Vagina (tissue), 2 donors: ENCODE measurements around the gene STRADA. TPM values are rescaled to one million over a fixed set of nuclear protein-coding genes. Genes with fewer than 3 reads are reported as not detected.

Source experiments
- DNase-seq, 2 donors: peaks; one replicate each; pipeline ENCODE4 v3.0.0-alpha.2; 2017; ENCODE audit errors: extremely low spot score in 2 of 2
- H3K27ac ChIP-seq: fragments of 200-600 bp; sonication (generic); one replicate; pipeline ENCODE4 v1.5.1; 2019
- H3K27me3 ChIP-seq: fragments of 200-600 bp; sonication (generic); one replicate; pipeline ENCODE4 v1.5.1; 2019
- H3K36me3 ChIP-seq, 2 donors: fragments of 200-600 bp; sonication (generic); one replicate each; pipeline ENCODE4 v1.5.1; 2017 to 2019
- H3K4me1 ChIP-seq: fragments of 200-600 bp; sonication (generic); one replicate; pipeline ENCODE4 v1.5.1; 2019
- H3K4me3 ChIP-seq, 2 donors: fragments of 200-600 bp; sonication (generic); 1 replicate in 1 of 2; 2 replicates in 1 of 2; pipeline ENCODE4 v1.5.1; 2016 to 2019
- H3K9me3 ChIP-seq: fragments of 200-600 bp; sonication (generic); one replicate; pipeline ENCODE4 v1.5.1; 2019
- CTCF ChIP-seq, 3 experiments: fragments of 450-650 bp in 2 of 3; fragments of 200-600 bp in 1 of 3; sonication (generic) in 1 of 3; IDR thresholded peaks; one replicate each; pipeline ENCODE4 v1.5.1; 2017 to 2019; ENCODE audit warnings: antibody characterized with exemption in 3 of 3, mild to moderate bottlenecking in 2 of 3, moderate library complexity in 2 of 3
- POLR2A ChIP-seq, 2 donors: fragments of 450-650 bp; IDR thresholded peaks; one replicate each; pipeline ENCODE4 v1.6.1; 2017; ENCODE audit warnings: antibody characterized with exemption in 2 of 2, mild to moderate bottlenecking in 2 of 2, moderate library complexity in 2 of 2
- POLR2AphosphoS5 ChIP-seq, 2 donors: sonication (generic); formaldehyde crosslinking; IDR thresholded peaks; one replicate each; pipeline ENCODE4 v1.9.0; 2017; ENCODE audit warnings: antibody characterized with exemption in 2 of 2, mild to moderate bottlenecking in 2 of 2, low read depth in 1 of 2; ENCODE audit not compliant: insufficient read depth in 1 of 2
- intact Hi-C: fragments of 100-400 bp; cut with DNase I; formaldehyde crosslinking; loops from one replicate; pipeline ENCODE4 v1.15.1; 2023
- total RNA-seq: library from RNA; depleted of rRNA; stranded (reverse); fragments of >200 nt; gene quantifications from one replicate; pipeline ENCODE4 v1.2.3, GENCODE V29; 2016

Gene STRADA
- total RNA-seq, 1 donor from 2014 or later, result 19.4 TPM

GRCh38 chr17:63768433-63768832 is 26.8 kb upstream of the STRADA start:
- intact Hi-C loops, result no loop called here
- H3K36me3 ChIP-seq, result peaks cover 0 to 19% of the 10 kb centered on the region in 2 donors
- TF ChIP-seq POLR2AphosphoS5 (IDR thresholded peaks at IDR 0.05; ENCODE audit: insufficient read depth in 1 of 2, low read depth in 1 of 2), result no peak
- TF ChIP-seq CTCF (IDR thresholded peaks at IDR 0.05), result no peak
- TF ChIP-seq POLR2A (IDR thresholded peaks at IDR 0.05), result no peak
- no peak overlapping the region for H3K4me3 ChIP-seq
- H3K27me3 ChIP-seq, result no peaks in the 10 kb centered on the region
- no peak for DNase-seq
- no peaks in the 10 kb centered on the region for H3K9me3 ChIP-seq
- peaks cover 25% of the 10 kb centered on the region for H3K4me1 ChIP-seq
- H3K27ac ChIP-seq, result no peak overlapping the region

GRCh38 chr17:63766754-63767153 is 25.2 kb upstream of the STRADA start:
- no peaks in the 10 kb centered on the region for H3K27me3 ChIP-seq
- intact Hi-C loops, result no loop called here
- H3K36me3 ChIP-seq, result peaks cover 0 to 29% of the 10 kb centered on the region in 2 donors
- DNase-seq, result no peak
- H3K4me1 ChIP-seq, result peaks cover 16% of the 10 kb centered on the region
- no peak overlapping the region for H3K27ac ChIP-seq
- TF ChIP-seq POLR2AphosphoS5 (IDR thresholded peaks at IDR 0.05; ENCODE audit: insufficient read depth in 1 of 2, low read depth in 1 of 2) (no peak), POLR2A (IDR thresholded peaks at IDR 0.05) (no peak), CTCF (IDR thresholded peaks at IDR 0.05) (no peak)
- no peaks in the 10 kb centered on the region for H3K9me3 ChIP-seq
- no peak overlapping the region for H3K4me3 ChIP-seq

GRCh38 chr17:63764716-63765115 is 23.1 kb upstream of the STRADA start:
- Histone ChIP-seq H3K4me1 (peaks cover 9% of the 10 kb centered on the region), H3K27me3 (no peaks in the 10 kb centered on the region), H3K4me3 (no peak overlapping the region), H3K36me3 (peaks cover 0 to 45% of the 10 kb centered on the region in 2 donors), H3K27ac (no peak overlapping the region), H3K9me3 (no peaks in the 10 kb centered on the region)
- no peak for TF ChIP-seq POLR2AphosphoS5 (IDR thresholded peaks at IDR 0.05; ENCODE audit: insufficient read depth in 1 of 2, low read depth in 1 of 2)
- no peak for TF ChIP-seq POLR2A (IDR thresholded peaks at IDR 0.05)
- TF ChIP-seq CTCF (IDR thresholded peaks at IDR 0.05), result no peak
- no peak for DNase-seq
- intact Hi-C loops, result no loop called here

- no peak for DNase-seq
- H3K4me3 ChIP-seq, result no peak overlapping the region
- no peak overlapping the region for H3K27ac ChIP-seq
- peaks cover 0 to 45% of the 10 kb centered on the region in 2 donors for H3K36me3 ChIP-seq
- H3K27me3 ChIP-seq, result no peaks in the 10 kb centered on the region
- H3K4me1 ChIP-seq, result peaks cover 2% of the 10 kb centered on the region
- intact Hi-C loops, result no loop called here
- no peaks in the 10 kb centered on the region for H3K9me3 ChIP-seq
- no peak for TF ChIP-seq POLR2A (IDR thresholded peaks at IDR 0.05)
- TF ChIP-seq CTCF (IDR thresholded peaks at IDR 0.05), result no peak
- TF ChIP-seq POLR2AphosphoS5 (IDR thresholded peaks at IDR 0.05; ENCODE audit: insufficient read depth in 1 of 2, low read depth in 1 of 2), result no peak
Measured at GRCh38 chr17:63762161-63763078, 20.8 kb upstream of the STRADA start.
